RWPE2 (cell line): ENCODE data around the gene GRM4.

Source experiments
- ATAC-seq: fragments of 200-7000 bp; cut with Tn5 transposase; 3 replicates; pipeline ENCODE4 v1.9.1; 2021; ENCODE audit warnings: low read depth
- DNase-seq: peaks from one replicate; pipeline ENCODE4 v3.0.0-alpha.2; 2020; ENCODE audit warnings: low spot score
- H3K27ac ChIP-seq: fragments of 450-650 bp; 2 replicates; pipeline ENCODE4 v1.5.1; 2017; ENCODE audit warnings: mild to moderate bottlenecking; ENCODE audit not compliant: poor library complexity, severe bottlenecking
- H3K27me3 ChIP-seq: fragments of 250-450 bp; sonication (Bioruptor Pico); 2 replicates; pipeline ENCODE4 v1.5.1; 2021; ENCODE audit warnings: mild to moderate bottlenecking, moderate library complexity; ENCODE audit not compliant: insufficient read depth, poor library complexity, severe bottlenecking
- H3K36me3 ChIP-seq: fragments of 250-450 bp; sonication (Bioruptor Pico); 2 replicates; pipeline ENCODE4 v1.5.1; 2020; ENCODE audit warnings: low read depth, mild to moderate bottlenecking, moderate library complexity
- H3K4me1 ChIP-seq: fragments of 250-450 bp; sonication (Bioruptor Pico); 2 replicates; pipeline ENCODE4 v1.5.1; 2021; ENCODE audit warnings: mild to moderate bottlenecking, moderate library complexity; ENCODE audit not compliant: insufficient read depth, poor library complexity, severe bottlenecking
- H3K4me3 ChIP-seq: fragments of 250-450 bp; sonication (Bioruptor Pico); 2 replicates; pipeline ENCODE4 v1.5.1; 2021; ENCODE audit warnings: mild to moderate bottlenecking, moderate library complexity; ENCODE audit not compliant: severe bottlenecking
- H3K9me3 ChIP-seq: fragments of 250-450 bp; sonication (Bioruptor Pico); 2 replicates; pipeline ENCODE4 v1.5.1; 2021; ENCODE audit warnings: mild to moderate bottlenecking, moderate library complexity; ENCODE audit not compliant: severe bottlenecking
- CTCF ChIP-seq: fragments of 450-650 bp; IDR thresholded peaks from one replicate; pipeline ENCODE4 v1.5.1; 2017; ENCODE audit warnings: mild to moderate bottlenecking, moderate library complexity; ENCODE audit not compliant: poor library complexity, severe bottlenecking

The GRM4 gene

GRCh38 chr6:34047913-34048867 is 97.7 kb downstream of the GRM4 start:
- DNase-seq (no peak), ATAC-seq (no peak)
- H3K4me1 ChIP-seq: no peaks in the 10 kb centered on the region
- no peaks in the 10 kb centered on the region for H3K27me3 ChIP-seq
- H3K36me3 ChIP-seq: no peaks in the 10 kb centered on the region
- no peak overlapping the region for H3K4me3 ChIP-seq
- no peak for TF ChIP-seq CTCF
- H3K9me3 ChIP-seq: no peaks in the 10 kb centered on the region
- H3K27ac ChIP-seq: no peak overlapping the region

- Histone ChIP-seq H3K27me3 (no peaks in the 10 kb centered on the region), H3K4me3 (no peak overlapping the region), H3K4me1 (no peaks in the 10 kb centered on the region), H3K36me3 (no peaks in the 10 kb centered on the region), H3K27ac (no peak overlapping the region), H3K9me3 (no peaks in the 10 kb centered on the region)
- ATAC-seq: no peak
- DNase-seq: no peak
- TF ChIP-seq CTCF: no peak
Measured at GRCh38 chr6:34046617-34047016, 99.3 kb downstream of the GRM4 start.

GRCh38 chr6:34045771-34046170 is 100.1 kb downstream of the GRM4 start:
- no peak for TF ChIP-seq CTCF
- DNase-seq (no peak), ATAC-seq (no peak)
- Histone ChIP-seq H3K9me3 (no peaks in the 10 kb centered on the region), H3K4me1 (no peaks in the 10 kb centered on the region), H3K27me3 (no peaks in the 10 kb centered on the region), H3K36me3 (no peaks in the 10 kb centered on the region), H3K27ac (no peak overlapping the region), H3K4me3 (no peak overlapping the region)

- ATAC-seq: no peak
- no peak for TF ChIP-seq CTCF
- no peak for DNase-seq
- no peak overlapping the region for H3K4me3 ChIP-seq
- H3K27me3 ChIP-seq: no peaks in the 10 kb centered on the region
- no peaks in the 10 kb centered on the region for H3K4me1 ChIP-seq
- no peaks in the 10 kb centered on the region for H3K36me3 ChIP-seq
- H3K27ac ChIP-seq: no peak overlapping the region
- no peaks in the 10 kb centered on the region for H3K9me3 ChIP-seq
Measured at GRCh38 chr6:34044945-34045595, 100.8 kb downstream of the GRM4 start.
